Measurements from ENCODE around the gene SREBF2. TPM values are rescaled to one million over a fixed set of nuclear protein-coding genes. Genes with fewer than 3 reads are reported as not detected.

Gene SREBF2
- total and polyA plus RNA-seq, 2 donors (not counting 1 experiment from before 2014, with no cell fraction given): 116 to 287 TPM

- Histone ChIP-seq H3K9me3 (ENCODE audit: control extremely low read depth in 1 of 3, control insufficient read depth in 2 of 3, insufficient read depth in 1 of 3, low read length in 2 of 3) (no peaks in the 10 kb centered on the region), H3K4me1 (ENCODE audit: control insufficient read depth in 2 of 2, insufficient read depth in 2 of 2, low read length in 2 of 2) (peaks cover 51 to 65% of the 10 kb centered on the region in 2 donors), H2AFZ (ENCODE audit: insufficient read depth, low read depth, low read length, poor library complexity, severe bottlenecking) (no peak overlapping the region), H3K4me2 (replicated peaks; ENCODE audit: low read depth, low read length, poor library complexity, severe bottlenecking) (peak overlapping the region; percentile 13), H3K36me3 (replicated peaks in 1 of 2; ENCODE audit: control extremely low read depth in 1 of 2, control insufficient read depth in 1 of 2, extremely low read depth in 1 of 2, insufficient read depth in 2 of 2, low read length in 1 of 2) (peaks cover 0 to 44% of the 10 kb centered on the region in 2 experiments), H3K27me3 (replicated peaks in 1 of 4; ENCODE audit: control extremely low read depth in 1 of 4, control insufficient read depth in 3 of 4, insufficient read depth in 4 of 4, low read length in 3 of 4) (no peaks in the 10 kb centered on the region), H3K4me3 (ENCODE audit: control extremely low read depth in 1 of 5, extremely low read depth in 1 of 5, insufficient read depth in 1 of 5, low read depth in 2 of 5, low read length in 4 of 5) (no peak overlapping the region), H3K79me2 (ENCODE audit: control insufficient read depth, insufficient read depth, low read length) (peaks cover 98% of the 10 kb centered on the region), H3K27ac (ENCODE audit: low read length in 2 of 2) (peak overlapping the region; percentile 30 to 39), H3K9ac (ENCODE audit: low read length) (no peak overlapping the region), H4K20me1 (ENCODE audit: control insufficient read depth, insufficient read depth, low read length, poor library complexity, severe bottlenecking) (peaks cover 57% of the 10 kb centered on the region)
- no peak for TF ChIP-seq CTCF (IDR thresholded peaks at IDR 0.05)
- intact Hi-C loops (cut with micrococcal nuclease): loop anchor here (2.0 kb wide), 1 partner anchor 14 kb away; no protein-coding TSS in a partner anchor
- Mint-ChIP-seq H3K4me1 (peaks cover 83% of the 10 kb centered on the region), H3K27ac (peak overlapping the region; percentile 34), H3K27me3 (no peaks in the 10 kb centered on the region), H3K9me3 (ENCODE audit: insufficient read depth) (no peaks in the 10 kb centered on the region), H3K4me3 (peak overlapping the region; percentile 21)
- ChIA-PET CTCF (interaction anchor here (1.0 to 2.8 kb wide), 5 partner anchors 11 to 123 kb away, joined by 3 to 10 read pairs (median 3); partner anchors contain the start of genes SREBF2 and TNFRSF13C), POLR2A (interaction anchor here (0.5 to 1.6 kb wide), 4 partner anchors 12 to 62 kb away, joined by 4 to 6 read pairs (median 5); no protein-coding TSS in a partner anchor)
- DNase-seq (no peak), ATAC-seq (ENCODE audit: low read depth) (no peak)
- whole genome bisulfite sequencing (ENCODE audit: insufficient coverage): 73% methylated on average over 5 of the region's 8 CpGs
Measured at GRCh38 chr22:41842996-41843970, 10.4 kb downstream of the SREBF2 start.

- peaks cover 52 to 66% of the 10 kb centered on the region in 2 donors for H3K4me1 ChIP-seq (ENCODE audit: control insufficient read depth in 2 of 2, insufficient read depth in 2 of 2, low read length in 2 of 2)
- peak overlapping the region; percentile 17 for H3K4me2 ChIP-seq (replicated peaks; ENCODE audit: low read depth, low read length, poor library complexity, severe bottlenecking)
- H3K9ac ChIP-seq (ENCODE audit: low read length): no peak overlapping the region
- H3K4me3 ChIP-seq (ENCODE audit: control extremely low read depth in 1 of 5, extremely low read depth in 1 of 5, insufficient read depth in 1 of 5, low read depth in 2 of 5, low read length in 4 of 5): no peak overlapping the region
- H3K36me3 ChIP-seq (replicated peaks in 1 of 2; ENCODE audit: control extremely low read depth in 1 of 2, control insufficient read depth in 1 of 2, extremely low read depth in 1 of 2, insufficient read depth in 2 of 2, low read length in 1 of 2): peaks cover 0 to 41% of the 10 kb centered on the region in 2 experiments
- H3K9me3 Mint-ChIP-seq (ENCODE audit: insufficient read depth): no peaks in the 10 kb centered on the region
- no CpG with 5 or more reads among the region's 1 CpG for WGBS (ENCODE audit: insufficient coverage)
- H3K79me2 ChIP-seq (ENCODE audit: control insufficient read depth, insufficient read depth, low read length): peaks cover 98% of the 10 kb centered on the region
- H3K4me1 Mint-ChIP-seq: peaks cover 82% of the 10 kb centered on the region
- POLR2A ChIA-PET: interaction anchor here (0.5 to 1.1 kb wide), 3 partner anchors 19 to 63 kb away, joined by 3 to 5 read pairs (median 4); no protein-coding TSS in a partner anchor
- H3K27ac ChIP-seq (ENCODE audit: low read length in 2 of 2): peak overlapping the region; percentile 2 to 30
- peak overlapping the region; percentile 71 for H3K4me3 Mint-ChIP-seq
- H3K27ac Mint-ChIP-seq: peak overlapping the region; percentile 83
- TF ChIP-seq EZH2 (IDR thresholded peaks at IDR 0.05; ENCODE audit: borderline replicate concordance, insufficient read depth, low read depth, low read length, poor library complexity, severe bottlenecking) (no peak), CTCF (IDR thresholded peaks at IDR 0.05) (no peak)
- H2AFZ ChIP-seq (ENCODE audit: insufficient read depth, low read depth, low read length, poor library complexity, severe bottlenecking): no peak overlapping the region
- peaks cover 56% of the 10 kb centered on the region for H4K20me1 ChIP-seq (ENCODE audit: control insufficient read depth, insufficient read depth, low read length, poor library complexity, severe bottlenecking)
- no peaks in the 10 kb centered on the region for H3K27me3 Mint-ChIP-seq
- peak; percentile 53 for ATAC-seq (ENCODE audit: low read depth)
- peak; percentile 48 for DNase-seq
- intact Hi-C loops (cut with micrococcal nuclease): no loop called here
- CTCF ChIA-PET: interaction anchor here (0.6 to 2.8 kb wide), 3 partner anchors 13 to 21 kb away, joined by 3 to 10 read pairs (median 3); no protein-coding TSS in a partner anchor
- no peaks in the 10 kb centered on the region for H3K27me3 ChIP-seq (replicated peaks in 1 of 4; ENCODE audit: control extremely low read depth in 1 of 4, control insufficient read depth in 3 of 4, insufficient read depth in 4 of 4, low read length in 3 of 4)
- H3K9me3 ChIP-seq (ENCODE audit: control extremely low read depth in 1 of 3, control insufficient read depth in 2 of 3, insufficient read depth in 1 of 3, low read length in 2 of 3): no peaks in the 10 kb centered on the region
Measured at GRCh38 chr22:41844036-41844435, 11.1 kb downstream of the SREBF2 start.
